ENCODE data around the gene TMPRSS2.
A peak's percentile ranks its signal among the peaks of the same experiment; 100 is the strongest.
"Not testable (repeated sequence)": the region's sequence is repeated elsewhere in the genome, so short reads cannot be mapped to it uniquely, and the experiment has no call there.

Gene TMPRSS2

DNA sequence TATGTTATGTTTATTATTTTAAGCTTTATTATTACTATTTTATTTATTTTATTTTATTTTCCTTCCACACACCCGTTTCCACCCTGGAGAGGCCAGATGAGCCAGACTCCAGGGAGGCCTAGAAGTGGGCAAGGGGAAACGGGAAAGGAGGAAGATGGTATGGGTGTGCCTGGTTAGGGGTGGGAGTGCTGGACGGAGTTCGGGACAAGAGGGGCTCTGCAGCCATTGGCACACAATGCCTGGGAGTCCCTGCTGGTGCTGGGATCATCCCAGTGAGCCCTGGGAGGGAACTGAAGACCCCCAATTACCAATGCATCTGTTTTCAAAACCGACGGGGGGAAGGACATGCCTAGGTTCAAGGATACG is 82.4 kb downstream of the TMPRSS2 start:
- DNase-seq: no peak

DNA sequence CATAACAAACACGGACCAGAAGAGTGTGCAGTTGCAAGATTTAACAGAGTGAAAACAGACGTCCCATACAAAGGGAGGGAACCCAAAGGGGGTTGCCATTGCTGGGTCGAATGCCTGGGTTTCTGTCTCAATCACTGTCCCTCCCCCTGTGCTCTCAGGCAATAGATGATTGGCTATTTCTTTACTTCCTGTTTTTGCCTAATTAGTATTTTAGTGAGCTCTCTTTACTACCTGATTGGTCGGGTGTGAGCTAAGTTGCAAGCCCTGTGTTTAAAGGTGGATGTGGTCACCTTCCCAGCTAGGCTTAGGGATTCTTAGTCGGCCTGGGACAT is 84.7 kb downstream of the TMPRSS2 start:
- DNase-seq: not testable (repeated sequence)

DNA sequence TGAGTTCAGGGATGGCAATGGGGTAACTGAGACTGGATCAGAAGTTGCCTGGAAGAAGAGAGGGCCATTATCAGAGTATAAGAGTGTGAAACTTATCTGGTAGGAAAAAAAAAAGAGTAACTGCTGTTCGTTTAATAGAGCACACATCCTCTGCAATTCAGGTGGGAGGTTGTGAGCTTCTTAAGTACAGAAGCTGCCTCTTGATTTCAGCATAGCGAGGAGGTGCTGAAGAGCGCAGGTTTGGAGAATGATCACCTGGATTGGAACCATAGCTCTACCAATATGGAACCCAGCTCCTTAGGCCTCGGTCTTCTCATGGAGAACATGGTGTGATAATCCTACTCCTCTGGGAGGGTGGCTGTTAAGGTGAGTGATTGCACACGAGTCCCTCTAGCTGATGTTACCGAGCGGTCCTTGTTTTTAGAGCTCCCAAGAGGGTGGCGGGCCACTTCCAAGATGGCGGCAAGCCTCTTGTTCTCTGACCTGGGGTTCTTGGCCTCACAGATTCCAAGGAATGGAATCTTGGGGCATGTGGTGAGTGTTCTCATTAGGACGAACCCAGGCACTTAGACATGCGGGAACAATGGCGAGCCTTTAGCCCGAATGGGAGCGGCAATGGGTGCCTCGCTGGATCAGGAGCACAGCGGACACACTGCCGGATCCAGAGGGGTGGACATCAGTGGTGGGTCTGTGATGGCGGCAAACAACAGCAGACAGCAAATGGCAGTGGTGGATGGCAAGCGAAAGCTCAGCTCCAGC is 85.2 kb downstream of the TMPRSS2 start:
- DNase-seq: no peak

DNA sequence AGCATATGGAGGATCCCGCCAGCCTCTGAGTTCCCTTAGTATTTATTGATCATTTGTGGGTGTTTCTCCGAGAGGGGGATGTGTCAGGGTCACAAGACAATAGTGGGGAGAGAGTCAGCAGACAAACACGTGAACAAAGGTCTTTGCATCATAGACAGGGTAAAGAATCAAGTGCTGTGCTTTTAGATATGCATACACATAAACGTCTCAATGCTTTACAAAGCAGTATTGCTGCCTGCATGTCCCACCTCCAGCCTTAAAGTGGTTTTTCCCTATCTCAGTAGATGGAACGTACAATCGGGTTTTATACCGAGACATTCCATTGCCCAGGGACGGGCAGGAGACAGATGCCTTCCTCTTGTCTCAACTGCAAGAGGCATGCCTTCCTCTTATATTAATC is 87.0 kb downstream of the TMPRSS2 start:
- DNase-seq: not testable (repeated sequence)

DNA sequence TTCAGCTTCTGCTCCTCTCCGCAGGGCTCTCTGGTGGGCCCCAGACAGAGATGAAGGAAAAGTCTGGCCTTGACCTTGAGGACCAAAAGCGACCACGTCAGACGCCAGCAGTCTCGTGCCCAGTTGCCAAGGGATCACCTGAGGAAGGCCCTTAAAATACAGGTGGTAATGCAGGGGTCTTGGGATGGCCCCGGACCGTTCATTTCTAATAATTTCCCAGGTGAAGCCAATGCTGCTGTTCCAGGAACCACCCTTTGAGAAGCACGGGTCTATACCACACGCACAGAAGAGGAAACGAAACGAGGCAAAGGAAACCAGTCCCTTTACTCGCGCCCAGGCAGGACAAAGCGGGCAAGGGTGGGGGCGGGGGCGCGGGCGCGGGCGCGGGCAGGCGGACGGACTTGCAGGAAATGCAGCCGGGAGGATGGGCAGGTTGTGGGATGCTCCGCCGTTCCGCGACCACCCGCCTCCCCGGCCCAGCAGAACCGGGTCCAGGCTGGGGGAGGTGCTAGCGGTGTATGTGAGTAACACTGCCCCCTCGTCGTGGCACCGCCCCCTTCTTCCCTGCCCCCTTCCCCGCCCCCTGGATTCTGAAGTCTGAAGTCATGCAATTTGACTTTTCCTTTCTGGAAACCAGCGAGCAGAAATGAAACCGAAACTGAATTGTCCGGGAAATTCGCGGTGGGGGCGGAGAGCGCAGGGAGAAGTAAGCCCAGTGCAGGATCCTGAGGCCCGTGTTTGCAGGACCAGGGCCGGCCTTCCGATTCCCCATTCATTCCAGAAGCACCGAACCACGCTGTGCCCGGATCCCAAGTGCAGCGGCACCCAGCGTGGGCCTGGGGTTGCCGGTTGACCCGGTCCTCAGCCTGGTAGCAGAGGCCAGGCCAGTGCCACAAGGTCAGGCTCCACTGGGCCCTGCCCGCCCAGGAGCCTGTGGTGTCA is 87.8 kb downstream of the TMPRSS2 start:
- DNase-seq: peak; percentile 27 to 40

DNA sequence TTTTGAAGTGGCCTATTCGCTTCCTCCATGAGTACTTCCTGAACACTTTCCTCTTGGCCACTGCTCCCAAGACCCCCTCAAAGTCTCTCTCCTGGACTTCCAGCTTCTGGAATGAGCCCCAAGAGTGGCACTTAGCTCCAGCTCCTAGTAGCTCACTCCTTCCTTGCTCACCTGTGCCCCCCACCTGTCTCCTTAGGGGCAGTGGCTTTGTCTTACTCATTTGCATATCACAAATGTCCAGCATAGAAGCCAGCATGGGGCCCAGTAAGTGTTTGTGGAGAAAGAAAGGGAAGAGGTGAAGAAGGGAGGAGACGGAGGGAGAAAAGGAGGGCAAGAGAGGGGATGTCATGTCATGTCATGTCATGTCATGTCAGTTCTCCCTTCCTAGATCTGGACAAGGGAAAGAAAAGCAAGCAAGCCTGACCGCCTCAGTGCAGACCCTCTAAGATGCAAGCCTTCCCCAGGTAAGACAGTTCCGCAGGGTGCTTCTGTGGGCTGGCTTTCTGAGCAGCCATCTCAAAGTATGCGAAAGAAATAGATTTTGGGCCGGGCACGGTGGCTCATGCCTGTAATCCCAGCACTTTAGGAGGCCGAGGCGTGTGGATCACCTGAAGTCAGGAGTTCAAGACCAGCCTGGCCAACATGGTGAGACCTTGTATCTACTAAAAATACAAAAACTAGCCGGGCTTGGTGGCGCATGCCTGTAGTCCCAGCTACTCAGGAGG is 88.8 kb downstream of the TMPRSS2 start:
- no peak for DNase-seq

DNA sequence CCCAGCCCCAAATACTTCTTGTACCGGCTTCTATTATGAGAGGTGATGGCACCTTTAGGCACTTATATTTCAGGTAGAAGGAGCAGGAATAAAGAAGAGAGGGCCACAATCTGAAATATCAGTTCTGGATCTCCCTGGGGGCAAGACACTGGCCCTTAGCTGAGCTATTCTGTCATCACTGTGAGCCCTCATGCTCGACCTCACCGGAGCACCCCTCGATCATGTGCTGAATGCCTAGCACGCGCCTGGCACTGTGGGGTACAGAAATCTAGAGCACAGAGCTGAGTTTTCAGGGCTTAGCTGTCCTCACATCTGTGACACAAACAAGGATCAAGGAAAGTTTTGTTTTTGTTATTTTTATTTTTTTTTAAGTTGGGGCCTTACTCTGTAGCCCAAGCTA is 89.6 kb downstream of the TMPRSS2 start:
- no peak for DNase-seq

DNA sequence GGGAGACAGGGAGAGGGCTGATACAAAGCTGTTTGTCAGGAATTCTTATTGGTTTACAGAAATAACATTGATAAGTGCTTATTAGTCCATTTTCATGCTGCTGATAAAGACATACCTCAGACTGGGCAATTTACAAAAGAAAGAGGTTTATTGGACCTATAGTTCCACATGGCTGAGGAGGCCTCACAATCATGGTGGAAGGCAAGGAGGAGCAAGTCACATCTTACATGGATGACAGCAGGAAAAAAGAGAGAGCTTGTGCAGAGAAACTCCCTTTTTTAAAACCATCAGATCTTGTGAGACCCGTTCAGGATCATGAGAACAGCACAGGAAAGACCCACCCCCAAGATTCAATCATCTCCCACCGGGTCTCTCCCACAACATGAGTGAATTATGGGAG is 90.5 kb downstream of the TMPRSS2 start:
- not testable (repeated sequence) for DNase-seq
